Measurements from ENCODE around the gene BLOC1S4. TPM values are rescaled to one million over a fixed set of nuclear protein-coding genes. Genes with fewer than 3 reads are reported as not detected.

The BLOC1S4 gene
- total RNA-seq, 1 donor from 2014 or later, result 14.2 TPM

DNA sequence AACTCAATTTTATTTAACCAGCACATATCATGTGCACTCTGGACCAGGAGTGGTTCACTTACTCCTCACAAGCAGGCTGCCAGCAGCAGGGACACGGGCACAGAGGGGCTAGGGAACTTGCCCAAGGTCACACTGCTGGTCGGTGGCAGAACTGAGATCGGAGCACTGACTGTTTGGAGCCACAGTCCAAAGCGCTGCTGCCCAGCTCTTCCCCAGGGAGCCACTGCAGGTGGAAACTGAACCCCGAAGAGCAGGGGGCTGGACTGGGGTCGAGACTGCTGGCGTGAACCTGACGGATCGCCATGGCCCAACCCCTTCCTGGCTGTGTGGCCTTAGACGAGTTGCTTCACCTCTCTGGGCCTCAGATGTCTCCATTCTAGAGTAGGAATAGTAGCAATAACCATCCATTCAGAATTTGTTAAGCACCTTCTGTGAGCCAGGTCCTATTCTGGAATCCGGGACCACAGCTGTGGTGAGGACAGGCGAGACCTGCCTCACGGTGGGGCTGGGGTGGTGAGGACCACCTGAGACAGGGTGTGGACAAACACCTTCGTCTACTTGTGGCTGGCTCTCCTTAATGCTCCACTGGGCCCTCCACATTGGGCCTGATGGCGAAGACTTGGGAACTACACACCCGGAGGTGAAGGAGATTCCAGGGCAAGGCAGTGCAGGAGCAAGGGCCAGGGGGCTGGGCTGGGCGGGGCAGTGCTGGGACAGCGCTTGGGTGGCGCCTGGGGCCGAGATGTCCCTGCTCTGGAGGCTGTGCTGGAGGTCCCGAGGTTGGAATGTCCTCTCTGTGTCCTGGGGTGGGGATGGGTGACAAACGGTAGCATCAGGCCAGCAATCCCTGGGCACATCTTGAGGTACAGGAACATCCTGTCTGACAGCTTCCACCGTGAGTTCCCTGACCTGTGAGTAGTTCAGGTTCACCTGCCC lies 34.6 kb downstream of the BLOC1S4 start:
- no peak for FAIRE-seq
- TF ChIP-seq, protein P1, sequence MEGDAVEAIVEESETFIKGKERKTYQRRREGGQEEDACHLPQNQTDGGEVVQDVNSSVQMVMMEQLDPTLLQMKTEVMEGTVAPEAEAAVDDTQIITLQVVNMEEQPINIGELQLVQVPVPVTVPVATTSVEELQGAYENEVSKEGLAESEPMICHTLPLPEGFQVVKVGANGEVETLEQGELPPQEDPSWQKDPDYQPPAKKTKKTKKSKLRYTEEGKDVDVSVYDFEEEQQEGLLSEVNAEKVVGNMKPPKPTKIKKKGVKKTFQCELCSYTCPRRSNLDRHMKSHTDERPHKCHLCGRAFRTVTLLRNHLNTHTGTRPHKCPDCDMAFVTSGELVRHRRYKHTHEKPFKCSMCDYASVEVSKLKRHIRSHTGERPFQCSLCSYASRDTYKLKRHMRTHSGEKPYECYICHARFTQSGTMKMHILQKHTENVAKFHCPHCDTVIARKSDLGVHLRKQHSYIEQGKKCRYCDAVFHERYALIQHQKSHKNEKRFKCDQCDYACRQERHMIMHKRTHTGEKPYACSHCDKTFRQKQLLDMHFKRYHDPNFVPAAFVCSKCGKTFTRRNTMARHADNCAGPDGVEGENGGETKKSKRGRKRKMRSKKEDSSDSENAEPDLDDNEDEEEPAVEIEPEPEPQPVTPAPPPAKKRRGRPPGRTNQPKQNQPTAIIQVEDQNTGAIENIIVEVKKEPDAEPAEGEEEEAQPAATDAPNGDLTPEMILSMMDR (IDR thresholded peaks at IDR 0.05; ENCODE audit: insufficient read depth, low read length, severe bottlenecking), result no peak

DNA sequence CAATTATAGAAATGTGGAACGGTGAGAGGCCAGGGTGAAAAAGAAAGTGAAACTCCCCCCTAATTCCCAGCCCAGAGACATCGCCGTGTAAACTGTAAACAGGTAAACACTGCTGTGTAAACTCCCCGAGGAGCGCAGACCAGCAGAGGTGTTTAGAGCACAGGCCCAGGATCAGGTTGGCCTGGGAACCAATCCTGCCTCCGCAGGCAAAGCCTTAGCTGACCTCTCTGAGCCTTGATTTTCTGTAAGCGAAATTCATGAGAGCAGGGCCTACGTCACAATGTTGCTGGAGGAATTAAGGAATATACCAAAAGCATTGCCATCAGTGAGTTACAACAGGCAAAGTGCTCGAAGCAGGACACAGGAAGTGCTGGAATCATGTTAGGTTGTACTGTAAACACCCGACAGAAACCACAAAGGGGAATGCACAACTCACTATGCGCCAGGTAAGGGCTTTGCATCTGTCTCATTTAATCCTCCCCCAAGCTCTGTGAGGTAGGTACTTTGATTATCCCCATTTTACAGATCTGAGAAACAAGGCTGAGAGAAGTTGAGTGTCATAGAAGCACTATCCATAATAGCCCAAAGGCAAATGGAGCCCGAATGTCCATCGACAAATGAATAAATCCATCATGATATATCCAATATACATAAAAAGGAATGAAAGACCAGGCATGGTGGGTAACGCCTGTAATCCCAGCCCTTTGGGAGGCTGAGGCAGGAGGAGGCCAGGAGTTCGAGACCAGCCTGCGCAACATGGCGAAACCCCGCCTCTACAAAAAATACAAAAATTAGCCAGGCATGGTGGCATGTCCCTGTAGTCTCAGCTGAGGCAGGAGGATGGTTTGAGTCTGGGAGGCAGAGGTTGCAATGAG lies 35.9 kb downstream of the BLOC1S4 start:
- Histone ChIP-seq H3K27me3 (ENCODE audit: control insufficient read depth, insufficient read depth, low read length) (no peaks in the 10 kb centered on the region), H3K4me3 (ENCODE audit: low read depth, low read length) (no peak overlapping the region), H3K36me3 (ENCODE audit: control insufficient read depth, insufficient read depth, low read length) (no peaks in the 10 kb centered on the region)
- peak; percentile 38 for DNase-seq (ENCODE audit: low read depth)
- no peak for FAIRE-seq
- TF ChIP-seq, protein P1 (IDR thresholded peaks at IDR 0.05; ENCODE audit: insufficient read depth, low read length, severe bottlenecking), result no peak

More for the DNA sequence above, 34.6 kb downstream of the BLOC1S4 start:
- Histone ChIP-seq H3K4me3 (ENCODE audit: low read depth, low read length) (no peak overlapping the region), H3K27me3 (ENCODE audit: control insufficient read depth, insufficient read depth, low read length) (no peaks in the 10 kb centered on the region), H3K36me3 (ENCODE audit: control insufficient read depth, insufficient read depth, low read length) (no peaks in the 10 kb centered on the region)
- DNase-seq (ENCODE audit: low read depth), result peak; percentile 34

DNA sequence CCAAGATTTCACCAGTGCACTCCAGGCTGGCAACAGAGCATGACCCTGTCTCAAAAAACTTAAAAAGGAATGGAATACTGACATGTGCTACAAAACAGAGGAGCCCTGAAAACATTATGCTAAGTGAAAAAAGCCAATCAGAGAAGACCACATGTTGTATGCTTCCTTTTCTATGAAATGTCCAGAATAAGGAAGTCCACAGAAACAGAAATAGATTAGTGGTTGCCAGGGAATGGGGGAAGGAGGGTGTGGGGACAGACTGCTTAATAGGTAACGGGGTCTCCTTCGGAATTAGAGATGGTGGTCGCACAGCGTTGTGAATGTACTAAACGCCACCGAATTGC lies 36.5 kb downstream of the BLOC1S4 start:
- no peak for FAIRE-seq

DNA sequence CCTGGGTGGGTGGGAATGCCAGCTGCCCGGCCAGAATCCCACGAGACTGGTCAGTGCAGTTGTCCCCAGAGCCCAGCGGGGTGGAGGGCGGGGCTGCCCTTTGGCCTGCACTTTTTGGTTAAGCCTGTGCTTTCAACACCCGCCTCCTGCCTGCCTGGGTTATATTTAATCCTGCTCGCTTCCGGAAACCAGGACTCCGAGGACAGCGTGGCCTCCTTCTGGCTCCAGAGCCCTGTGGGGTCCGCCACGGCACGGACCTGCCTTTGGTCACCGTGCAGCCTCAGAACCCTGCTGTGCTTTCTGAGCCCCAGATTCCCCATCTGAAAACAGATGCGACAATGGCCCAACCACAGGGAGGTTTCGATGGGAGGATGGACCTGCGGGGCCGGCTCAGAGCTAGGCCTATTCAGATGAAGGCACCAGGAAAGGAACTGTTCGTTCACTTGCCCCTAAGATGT lies 37.2 kb downstream of the BLOC1S4 start:
- Histone ChIP-seq H3K27me3 (ENCODE audit: control insufficient read depth, insufficient read depth, low read length) (no peaks in the 10 kb centered on the region), H3K4me3 (ENCODE audit: low read depth, low read length) (no peak overlapping the region), H3K36me3 (ENCODE audit: control insufficient read depth, insufficient read depth, low read length) (no peaks in the 10 kb centered on the region)
- no peak for DNase-seq (ENCODE audit: low read depth)
- TF ChIP-seq, protein P1 (IDR thresholded peaks at IDR 0.05; ENCODE audit: insufficient read depth, low read length, severe bottlenecking), result no peak
- no peak for FAIRE-seq

More for the DNA sequence above, 36.5 kb downstream of the BLOC1S4 start:
- no peak for DNase-seq (ENCODE audit: low read depth)
- H3K4me3 ChIP-seq (ENCODE audit: low read depth, low read length), result no peak overlapping the region
- H3K27me3 ChIP-seq (ENCODE audit: control insufficient read depth, insufficient read depth, low read length), result no peaks in the 10 kb centered on the region
- no peaks in the 10 kb centered on the region for H3K36me3 ChIP-seq (ENCODE audit: control insufficient read depth, insufficient read depth, low read length)
- TF ChIP-seq, protein P1 (IDR thresholded peaks at IDR 0.05; ENCODE audit: insufficient read depth, low read length, severe bottlenecking), result no peak

DNA sequence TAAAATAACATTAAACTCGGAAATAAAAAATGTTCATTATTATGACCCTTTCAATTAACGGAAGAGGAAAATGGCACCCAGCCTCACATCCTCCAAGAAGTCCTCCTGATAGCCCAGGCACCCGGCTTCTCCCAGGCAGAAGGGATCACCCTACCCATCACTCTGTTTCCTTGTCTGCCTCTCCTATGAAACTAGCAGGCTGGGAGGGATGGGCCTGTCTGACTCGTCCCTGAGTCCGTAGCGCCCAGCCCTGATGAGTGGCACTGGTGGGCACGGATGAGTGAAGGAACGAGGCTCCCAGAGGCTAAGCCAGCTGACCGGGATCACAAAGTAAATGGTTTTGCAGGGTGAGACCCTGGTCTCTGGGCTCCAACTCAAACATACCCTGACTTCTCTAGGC lies 37.9 kb downstream of the BLOC1S4 start:
- TF ChIP-seq, protein P1 (IDR thresholded peaks at IDR 0.05; ENCODE audit: insufficient read depth, low read length, severe bottlenecking), result no peak
- no peak for FAIRE-seq
- DNase-seq (ENCODE audit: low read depth), result peak; percentile 26
- Histone ChIP-seq H3K4me3 (ENCODE audit: low read depth, low read length) (no peak overlapping the region), H3K36me3 (ENCODE audit: control insufficient read depth, insufficient read depth, low read length) (no peaks in the 10 kb centered on the region), H3K27me3 (ENCODE audit: control insufficient read depth, insufficient read depth, low read length) (no peaks in the 10 kb centered on the region)
